ENCODE data around the gene BTBD16.

- TF ChIP-seq POLR2A (IDR thresholded peaks at IDR 0.05; ENCODE audit: low read depth, low read length) (no peak), POLR2AphosphoS5 (IDR thresholded peaks at IDR 0.05; ENCODE audit: low read depth, low read length) (no peak)
Observed at GRCh38 chr10:122316224-122316884, 45.3 kb downstream of the BTBD16 start.

Measured in GM12892 (cell line).